Stimulated activated CD4-positive, alpha-beta T cell treated with anti-CD3 and anti-CD28 coated beads, Interleukin-1b, Interleukin-23, amount 100 ng/mL, for 1 hour (primary cell): ENCODE measurements around the gene TAP1.
A peak's percentile ranks its signal among the peaks of the same experiment; 100 is the strongest.

Experiments used
- DNase-seq, 2 donors: peaks; one replicate each; pipeline ENCODE4 v3.0.0-alpha.2; 2020; ENCODE audit warnings: low read depth in 2 of 2

TAP1 gene

DNA sequence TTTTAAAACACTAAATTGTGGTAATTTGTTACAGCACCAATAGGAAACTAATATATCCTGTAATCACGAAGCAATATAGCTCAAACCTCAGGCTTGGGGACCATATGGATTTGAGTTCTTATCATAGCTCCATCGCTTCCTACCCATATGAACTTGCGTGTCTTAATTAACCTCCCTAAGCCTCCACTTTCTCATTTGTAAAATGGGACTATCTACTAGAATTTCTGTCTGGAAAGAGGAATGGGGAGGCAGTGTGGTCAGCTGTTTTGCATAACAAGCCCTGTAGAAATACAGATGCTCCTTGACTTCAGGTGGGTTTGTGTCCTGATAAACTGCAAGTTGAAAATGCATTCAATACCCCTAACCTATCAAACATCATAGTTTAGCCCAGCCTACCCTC is 53.8 kb downstream of the TAP1 start:
- DNase-seq, result no peak

GRCh38 chr6:32799168-32799567 is 54.3 kb downstream of the TAP1 start:
- no peak for DNase-seq

DNA sequence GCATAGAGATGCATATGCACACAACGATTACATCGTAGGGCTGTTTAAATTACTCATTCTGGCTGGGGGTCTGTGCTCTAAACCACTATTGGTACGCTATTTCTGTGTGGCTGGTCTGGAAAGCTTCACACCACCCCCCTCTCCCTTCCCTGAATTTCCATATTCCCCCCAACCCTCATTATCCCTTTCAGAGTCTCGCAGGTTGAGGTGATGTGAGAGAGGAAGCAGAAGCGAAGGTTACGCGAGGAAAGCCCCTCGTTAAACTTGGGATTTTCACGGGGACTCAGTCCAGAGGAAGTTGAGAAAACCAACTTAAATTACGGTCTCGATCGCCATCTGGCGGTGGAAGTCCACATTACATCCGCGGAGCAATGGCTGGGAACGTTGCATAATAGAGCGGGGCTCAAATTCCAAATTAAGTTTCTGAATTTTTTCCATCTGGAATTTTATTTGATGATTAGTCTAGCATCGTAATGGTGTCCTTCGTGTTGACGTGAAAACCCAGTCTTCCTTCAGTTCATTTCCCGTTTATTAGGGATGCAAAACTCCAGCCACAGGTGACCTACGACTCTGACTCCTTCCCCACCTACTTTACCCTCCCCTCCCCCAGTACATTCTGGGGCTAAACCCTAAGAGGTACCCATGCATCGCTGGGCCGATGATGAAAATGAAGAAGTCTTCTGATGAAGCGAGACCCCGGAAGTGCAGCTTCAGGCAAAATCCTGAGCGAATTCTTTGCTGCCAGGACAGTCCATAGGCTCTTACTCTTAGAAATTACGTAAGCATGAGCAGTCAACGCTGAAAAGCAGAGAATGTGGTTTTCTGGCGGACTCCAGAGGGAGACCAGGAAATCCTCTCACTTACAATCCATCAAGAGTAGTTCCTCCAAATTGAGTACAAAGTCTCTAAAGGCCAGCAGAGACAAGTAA is 56.4 kb downstream of the TAP1 start:
- DNase-seq, result peak; percentile 48 to 81
